Stomach (tissue), 9 donors: Measurements from ENCODE around the gene PKP4. TPM values are rescaled to one million over a fixed set of nuclear protein-coding genes. Genes with fewer than 3 reads are reported as not detected.

ENCODE experiments used
- DNase-seq, 2 donors: peaks; one replicate each; pipeline versions ENCODE4 v3.0.0 to v3.0.0-alpha.2; 2013 to 2019
- H3K27ac ChIP-seq, 5 donors: fragments of 200-600 bp in 4 of 5; sonication (generic) in 4 of 5; one replicate each; pipeline ENCODE4 v1.5.1; 2013 to 2019; ENCODE audit warnings: mild to moderate bottlenecking in 1 of 5, moderate library complexity in 1 of 5
- H3K27me3 ChIP-seq, 3 donors: fragments of 200-600 bp; sonication (generic); one replicate each; pipeline ENCODE4 v1.5.1; 2017 to 2019; ENCODE audit warnings: mixed run types in 1 of 3
- H3K36me3 ChIP-seq, 4 donors: fragments of 200-600 bp; sonication (generic); 1 replicate in 3 of 4; 2 replicates in 1 of 4; pipeline ENCODE4 v1.5.1; 2016 to 2019
- H3K4me1 ChIP-seq, 4 donors: fragments of 200-600 bp; sonication (generic); one replicate each; pipeline ENCODE4 v1.5.1; 2016 to 2019
- H3K4me3 ChIP-seq, 4 donors: fragments of 200-600 bp; sonication (generic) in 3 of 4; one replicate each; pipeline ENCODE4 v1.5.1; 2016 to 2019; ENCODE audit warnings: mild to moderate bottlenecking in 1 of 4
- H3K9me3 ChIP-seq, 4 donors: fragments of 200-600 bp; sonication (generic); one replicate each; pipeline ENCODE4 v1.5.1; 2016 to 2019
- EP300 ChIP-seq: sonication (generic); formaldehyde crosslinking; IDR thresholded peaks from one replicate; pipeline ENCODE4 v1.6.1; 2017; ENCODE audit warnings: antibody characterized with exemption
- POLR2A ChIP-seq, 4 donors: fragments of 450-650 bp; IDR thresholded peaks; one replicate each; pipeline ENCODE4 v1.6.1; 2016; ENCODE audit warnings: antibody characterized with exemption in 4 of 4, control low read depth in 2 of 4, mild to moderate bottlenecking in 1 of 4, moderate library complexity in 1 of 4
- POLR2AphosphoS5 ChIP-seq, 3 donors: sonication (generic); formaldehyde crosslinking; IDR thresholded peaks; one replicate each; pipeline ENCODE4 v1.6.1; 2016; ENCODE audit warnings: antibody characterized with exemption in 3 of 3
- WGBS, 5 donors: extraction: QIAGEN DNeasy Blood & Tissue Kit in 3 of 5; methylation state at CpG; one replicate each; pipeline versions ENCODE4 v1.1.5 to v1.1.7; 2013 to 2018; 5-methylcytosine and 5-hydroxymethylcytosine counted together
- intact Hi-C: fragments of 100-400 bp; cut with DNase I; formaldehyde crosslinking; loops from one replicate; pipeline ENCODE4 v1.15.1; 2023; ENCODE audit warnings: low total_unique reads
- polyA plus RNA-seq, 3 donors: library from polyadenylated mRNA; stranded (reverse); fragments of 200-250 nt; gene quantifications; one replicate each; pipeline ENCODE4 v1.2.3, GENCODE V29; 2013
- total RNA-seq, 5 donors: library from RNA; depleted of rRNA; stranded (reverse); fragments of >200 nt; gene quantifications; one replicate each; pipeline versions ENCODE4 v1.1.0 to v1.2.3, GENCODE V29; 2014 to 2016
- TF ChIP-seq, protein P1 (sequence below), 7 experiments: fragments of 450-650 bp in 4 of 7; fragments of 200-600 bp in 3 of 7; sonication (generic) in 3 of 7; IDR thresholded peaks; one replicate each; pipeline ENCODE4 v1.5.1; 2016 to 2019; ENCODE audit warnings: antibody characterized with exemption in 7 of 7, control low read depth in 2 of 7, mild to moderate bottlenecking in 1 of 7
- donor health status: healthy with polysubstance abuse.
- donor health status: Bipolar disorder and iron deficiency.
- donor health status: healthy.

Gene PKP4
- total and polyA plus RNA-seq, 8 donors: 20.5 to 223 (median 75.8) TPM

DNA sequence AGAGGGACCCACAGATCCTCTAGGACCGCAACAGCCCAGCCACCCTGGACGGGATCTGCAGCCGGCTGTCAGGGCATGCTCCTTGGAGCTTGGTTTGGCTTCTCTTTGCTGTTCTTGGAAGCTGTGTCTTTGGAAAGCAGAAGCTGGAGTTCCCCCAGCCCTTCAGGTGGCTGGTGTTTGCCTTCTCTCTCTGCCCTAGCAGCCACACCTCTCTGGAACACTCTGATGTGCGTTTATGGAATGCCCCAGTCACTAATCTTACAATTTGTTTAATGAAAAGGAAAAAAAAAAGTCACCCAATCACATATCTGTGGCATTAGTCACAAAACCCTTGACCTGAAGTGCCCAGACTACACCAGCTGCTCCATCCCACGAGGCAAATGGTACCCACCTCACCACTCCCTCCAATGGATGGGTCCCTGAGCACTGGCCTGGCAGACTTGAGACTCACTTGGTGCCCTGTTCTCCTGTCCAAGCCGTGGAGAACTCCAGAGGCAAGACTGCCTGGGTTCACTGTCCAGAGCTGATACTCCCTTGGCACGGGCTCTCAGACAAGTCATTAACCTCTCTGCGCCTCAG is 268.1 kb downstream of the PKP4 start:
- H3K4me3 ChIP-seq: no peak overlapping the region
- H3K36me3 ChIP-seq: no peaks in the 10 kb centered on the region
- intact Hi-C loops: no loop called here
- no peaks in the 10 kb centered on the region for H3K27me3 ChIP-seq
- TF ChIP-seq, protein P1, sequence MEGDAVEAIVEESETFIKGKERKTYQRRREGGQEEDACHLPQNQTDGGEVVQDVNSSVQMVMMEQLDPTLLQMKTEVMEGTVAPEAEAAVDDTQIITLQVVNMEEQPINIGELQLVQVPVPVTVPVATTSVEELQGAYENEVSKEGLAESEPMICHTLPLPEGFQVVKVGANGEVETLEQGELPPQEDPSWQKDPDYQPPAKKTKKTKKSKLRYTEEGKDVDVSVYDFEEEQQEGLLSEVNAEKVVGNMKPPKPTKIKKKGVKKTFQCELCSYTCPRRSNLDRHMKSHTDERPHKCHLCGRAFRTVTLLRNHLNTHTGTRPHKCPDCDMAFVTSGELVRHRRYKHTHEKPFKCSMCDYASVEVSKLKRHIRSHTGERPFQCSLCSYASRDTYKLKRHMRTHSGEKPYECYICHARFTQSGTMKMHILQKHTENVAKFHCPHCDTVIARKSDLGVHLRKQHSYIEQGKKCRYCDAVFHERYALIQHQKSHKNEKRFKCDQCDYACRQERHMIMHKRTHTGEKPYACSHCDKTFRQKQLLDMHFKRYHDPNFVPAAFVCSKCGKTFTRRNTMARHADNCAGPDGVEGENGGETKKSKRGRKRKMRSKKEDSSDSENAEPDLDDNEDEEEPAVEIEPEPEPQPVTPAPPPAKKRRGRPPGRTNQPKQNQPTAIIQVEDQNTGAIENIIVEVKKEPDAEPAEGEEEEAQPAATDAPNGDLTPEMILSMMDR (IDR thresholded peaks at IDR 0.05): no peak
- TF ChIP-seq POLR2AphosphoS5 (IDR thresholded peaks at IDR 0.05): peak in 1 of 3 donors; percentile 46
- H3K27ac ChIP-seq: peak overlapping the region; percentile 24 to 83 (median 73)
- peak; percentile 60 to 77 for DNase-seq
- peaks cover 18 to 34% (median 31%) of the 10 kb centered on the region in 4 donors for H3K4me1 ChIP-seq
- WGBS, 5 donors: 29 to 59% (median 34%) methylated on average over 4 to 8 of the region's 8 CpGs
- H3K9me3 ChIP-seq: no peaks in the 10 kb centered on the region

DNA sequence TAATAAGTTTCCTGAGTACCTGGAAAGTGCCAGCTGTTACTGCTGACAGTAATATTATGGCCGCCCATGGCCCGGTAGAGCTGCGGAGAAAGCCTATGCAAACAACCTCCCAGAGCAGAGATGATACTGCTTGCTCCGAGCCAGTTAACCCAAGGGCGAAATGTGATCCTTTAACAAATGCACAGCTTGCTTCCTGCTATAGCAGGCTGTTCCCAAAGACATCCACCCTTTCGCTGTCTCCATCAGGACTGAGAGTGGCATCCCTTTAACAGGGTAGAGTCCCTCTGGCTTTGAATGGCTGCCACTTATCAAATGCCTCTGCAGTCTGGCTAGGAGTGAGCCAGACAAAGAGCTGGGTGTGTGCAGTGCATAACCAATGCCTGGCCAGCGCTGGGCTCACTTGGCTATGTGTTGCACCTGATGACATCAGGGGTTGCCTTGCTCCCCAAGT is 268.7 kb downstream of the PKP4 start:
- H3K27ac ChIP-seq: peak overlapping the region in 3 of 5 donors; percentile 73 to 83 (median 75)
- H3K27me3 ChIP-seq: no peaks in the 10 kb centered on the region
- H3K4me1 ChIP-seq: peaks cover 18 to 34% (median 31%) of the 10 kb centered on the region in 4 donors
- H3K9me3 ChIP-seq: no peaks in the 10 kb centered on the region
- H3K4me3 ChIP-seq: no peak overlapping the region
- WGBS, 5 donors: 39 to 90% (median 48%) methylated on average over 2 to 7 of the region's 7 CpGs
- no peaks in the 10 kb centered on the region for H3K36me3 ChIP-seq
- peak in 1 of 2 donors; percentile 35 for DNase-seq
- intact Hi-C loops: no loop called here
- TF ChIP-seq POLR2AphosphoS5 (IDR thresholded peaks at IDR 0.05): no peak
- no peak for TF ChIP-seq POLR2A (IDR thresholded peaks at IDR 0.05)
- TF ChIP-seq EP300: no peak
- TF ChIP-seq, protein P1 (IDR thresholded peaks at IDR 0.05): no peak

DNA sequence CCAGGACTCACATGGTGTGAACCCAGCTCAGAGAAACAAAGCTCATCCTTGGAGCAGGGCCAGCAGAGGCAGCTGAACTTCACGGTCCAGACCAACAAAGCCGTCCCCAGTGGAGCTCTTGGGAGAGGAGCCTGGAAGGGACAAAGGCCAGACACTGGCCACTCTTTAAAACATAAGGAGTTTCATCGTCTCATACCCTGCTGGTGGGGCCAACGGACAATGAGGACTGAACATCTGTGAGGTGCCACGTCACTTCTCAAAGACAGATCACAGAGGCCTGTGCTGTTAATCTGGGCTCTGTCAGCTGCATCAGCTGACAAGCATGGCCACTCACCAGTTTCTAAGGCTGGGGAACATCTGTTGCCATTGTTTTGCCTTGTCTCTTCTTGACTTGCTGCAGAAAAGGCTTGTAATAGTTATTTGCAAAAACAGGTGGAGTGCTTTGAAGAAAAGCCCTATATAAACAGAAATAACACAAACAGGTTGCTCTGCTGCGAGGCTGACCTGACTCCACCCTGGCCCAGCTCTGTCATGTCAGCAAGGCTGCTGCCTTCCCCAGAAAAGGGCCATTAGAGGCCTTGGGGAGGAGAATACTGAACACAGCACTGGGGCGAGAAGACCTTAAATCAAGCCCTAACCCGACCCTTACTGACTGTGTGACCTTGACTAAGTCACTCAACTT is 270.3 kb downstream of the PKP4 start:
- intact Hi-C loops: no loop called here
- no peak overlapping the region for H3K27ac ChIP-seq
- no peaks in the 10 kb centered on the region for H3K27me3 ChIP-seq
- 69 to 90% (median 79%) methylated on average over 7 to 8 of the region's 8 CpGs for WGBS, 5 donors
- DNase-seq: peak in 1 of 2 donors; percentile 53
- no peak overlapping the region for H3K4me3 ChIP-seq
- no peak for TF ChIP-seq POLR2A (IDR thresholded peaks at IDR 0.05)
- TF ChIP-seq POLR2AphosphoS5 (IDR thresholded peaks at IDR 0.05): no peak
- no peak for TF ChIP-seq EP300
- TF ChIP-seq, protein P1 (IDR thresholded peaks at IDR 0.05): no peak
- H3K4me1 ChIP-seq: peaks cover 18 to 34% (median 31%) of the 10 kb centered on the region in 4 donors
- no peaks in the 10 kb centered on the region for H3K9me3 ChIP-seq
- no peaks in the 10 kb centered on the region for H3K36me3 ChIP-seq

DNA sequence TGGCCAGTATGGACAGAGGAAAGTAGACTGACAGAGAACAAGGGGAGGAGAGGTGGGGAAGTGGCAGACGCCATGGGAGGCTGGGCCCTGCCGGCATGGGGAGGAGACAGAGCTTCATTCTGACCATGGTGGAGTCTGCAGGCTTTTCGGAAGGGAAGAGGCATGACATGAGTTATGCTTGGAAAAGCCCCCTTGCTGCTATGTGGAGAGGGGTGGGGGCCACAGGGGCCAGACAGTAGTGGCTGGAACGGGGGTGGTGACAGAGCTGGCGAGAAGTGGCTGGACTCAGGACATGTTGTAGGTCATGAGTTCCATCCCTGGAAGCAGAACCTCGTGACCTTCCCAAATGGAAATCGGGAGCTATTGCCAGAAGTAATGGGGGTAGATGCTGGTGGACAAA is 271.7 kb downstream of the PKP4 start:
- H3K4me1 ChIP-seq: peaks cover 11 to 26% (median 22%) of the 10 kb centered on the region in 4 donors
- H3K36me3 ChIP-seq: no peaks in the 10 kb centered on the region
- 77 to 94% (median 82%) methylated on average over 7 of the region's 7 CpGs for WGBS, 5 donors
- no peaks in the 10 kb centered on the region for H3K27me3 ChIP-seq
- intact Hi-C loops: no loop called here
- no peak overlapping the region for H3K4me3 ChIP-seq
- no peaks in the 10 kb centered on the region for H3K9me3 ChIP-seq
- DNase-seq: no peak
- TF ChIP-seq POLR2A (IDR thresholded peaks at IDR 0.05) (no peak), EP300 (no peak), POLR2AphosphoS5 (IDR thresholded peaks at IDR 0.05) (no peak)
- TF ChIP-seq, protein P1 (IDR thresholded peaks at IDR 0.05): no peak
- no peak overlapping the region for H3K27ac ChIP-seq
